ENCODE measurements around the gene SLC5A12.

The SLC5A12 gene

DNA sequence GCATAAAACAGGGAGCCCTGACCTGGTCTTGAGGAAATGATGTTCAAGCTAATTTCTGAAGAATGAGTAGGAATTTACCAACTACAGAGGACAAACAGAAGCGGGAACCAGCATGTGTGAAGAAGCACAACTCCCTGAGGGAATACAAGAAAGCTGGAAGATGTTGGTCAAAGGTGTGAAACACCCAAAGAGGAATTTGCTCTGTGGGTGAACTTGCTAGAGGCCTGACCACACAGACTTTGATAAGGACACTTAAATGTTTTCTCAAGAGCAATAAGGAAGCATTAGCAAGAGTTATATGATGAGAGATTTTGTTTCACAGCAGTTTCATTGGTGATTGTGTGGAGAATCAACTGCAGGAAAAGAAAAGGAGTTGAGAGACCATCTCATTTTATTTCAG lies 17.6 kb downstream of the SLC5A12 start:
- TF ChIP-seq, protein P1, sequence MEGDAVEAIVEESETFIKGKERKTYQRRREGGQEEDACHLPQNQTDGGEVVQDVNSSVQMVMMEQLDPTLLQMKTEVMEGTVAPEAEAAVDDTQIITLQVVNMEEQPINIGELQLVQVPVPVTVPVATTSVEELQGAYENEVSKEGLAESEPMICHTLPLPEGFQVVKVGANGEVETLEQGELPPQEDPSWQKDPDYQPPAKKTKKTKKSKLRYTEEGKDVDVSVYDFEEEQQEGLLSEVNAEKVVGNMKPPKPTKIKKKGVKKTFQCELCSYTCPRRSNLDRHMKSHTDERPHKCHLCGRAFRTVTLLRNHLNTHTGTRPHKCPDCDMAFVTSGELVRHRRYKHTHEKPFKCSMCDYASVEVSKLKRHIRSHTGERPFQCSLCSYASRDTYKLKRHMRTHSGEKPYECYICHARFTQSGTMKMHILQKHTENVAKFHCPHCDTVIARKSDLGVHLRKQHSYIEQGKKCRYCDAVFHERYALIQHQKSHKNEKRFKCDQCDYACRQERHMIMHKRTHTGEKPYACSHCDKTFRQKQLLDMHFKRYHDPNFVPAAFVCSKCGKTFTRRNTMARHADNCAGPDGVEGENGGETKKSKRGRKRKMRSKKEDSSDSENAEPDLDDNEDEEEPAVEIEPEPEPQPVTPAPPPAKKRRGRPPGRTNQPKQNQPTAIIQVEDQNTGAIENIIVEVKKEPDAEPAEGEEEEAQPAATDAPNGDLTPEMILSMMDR (IDR thresholded peaks at IDR 0.05), result no peak
- TF ChIP-seq ZFX (IDR thresholded peaks at IDR 0.05; ENCODE audit: borderline replicate concordance), result no peak

DNA sequence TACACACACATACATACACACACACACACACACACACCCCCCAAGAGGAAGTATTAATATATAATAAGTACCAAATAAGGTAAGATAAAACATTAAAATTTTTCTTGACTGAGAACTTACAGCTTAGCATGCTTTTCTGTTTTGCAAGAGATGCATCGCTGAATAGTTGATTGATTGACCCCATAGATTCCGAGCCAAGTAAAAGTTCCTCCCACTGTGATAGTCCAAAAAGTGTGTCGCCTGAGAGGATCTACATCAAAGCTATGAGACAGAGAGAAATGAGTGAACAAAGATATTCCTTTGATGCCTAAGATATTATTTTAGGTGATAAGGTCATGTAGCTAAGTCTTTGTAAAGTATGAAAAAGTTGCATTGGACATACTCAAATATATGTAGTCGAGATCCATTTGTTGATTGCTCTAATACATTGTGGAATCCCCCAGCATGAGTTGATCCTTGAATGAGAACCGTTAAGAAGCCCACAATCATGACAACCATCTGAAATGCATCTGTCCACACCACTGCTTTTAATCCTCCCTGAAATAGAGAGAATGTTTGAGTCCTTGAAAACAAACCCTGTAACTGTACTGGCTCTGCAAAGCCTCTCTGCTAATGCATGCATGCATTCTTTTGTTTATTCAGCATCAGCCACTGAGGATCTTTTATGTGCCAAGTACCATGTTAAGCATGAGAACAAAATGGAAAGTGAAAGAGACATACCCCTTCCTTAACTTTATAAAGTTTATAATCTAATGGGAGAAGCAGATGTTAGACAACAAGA lies 18.3 kb downstream of the SLC5A12 start:
- TF ChIP-seq ZFX (IDR thresholded peaks at IDR 0.05; ENCODE audit: borderline replicate concordance), result no peak
- TF ChIP-seq, protein P1 (IDR thresholded peaks at IDR 0.05), result no peak
- no peak overlapping the region for H3K27ac ChIP-seq

More for the DNA sequence above, 17.6 kb downstream of the SLC5A12 start:
- H3K27ac ChIP-seq, result no peak overlapping the region

DNA sequence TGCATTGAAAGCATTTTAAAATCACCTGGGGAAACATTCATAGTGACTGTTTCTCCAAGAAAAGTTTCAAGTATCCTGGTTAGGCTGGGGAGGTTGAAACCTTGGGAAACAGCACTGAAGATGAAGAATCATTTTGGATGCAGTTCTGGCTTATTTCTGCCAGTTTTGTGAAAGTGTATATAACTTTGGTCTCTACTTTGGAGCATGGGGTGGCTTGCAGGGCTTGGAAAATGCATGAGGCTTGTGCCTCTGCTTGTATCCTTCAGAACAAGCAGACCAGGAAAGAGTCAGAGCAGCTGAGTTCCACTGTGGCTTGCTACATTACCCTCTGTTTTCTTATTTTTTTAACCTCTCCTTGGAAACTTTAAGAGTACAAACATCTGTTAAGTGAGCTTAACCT lies 19.5 kb downstream of the SLC5A12 start:
- no peak overlapping the region for H3K27ac ChIP-seq
- TF ChIP-seq, protein P1 (IDR thresholded peaks at IDR 0.05), result no peak
- no peak for TF ChIP-seq ZFX (IDR thresholded peaks at IDR 0.05; ENCODE audit: borderline replicate concordance)

DNA sequence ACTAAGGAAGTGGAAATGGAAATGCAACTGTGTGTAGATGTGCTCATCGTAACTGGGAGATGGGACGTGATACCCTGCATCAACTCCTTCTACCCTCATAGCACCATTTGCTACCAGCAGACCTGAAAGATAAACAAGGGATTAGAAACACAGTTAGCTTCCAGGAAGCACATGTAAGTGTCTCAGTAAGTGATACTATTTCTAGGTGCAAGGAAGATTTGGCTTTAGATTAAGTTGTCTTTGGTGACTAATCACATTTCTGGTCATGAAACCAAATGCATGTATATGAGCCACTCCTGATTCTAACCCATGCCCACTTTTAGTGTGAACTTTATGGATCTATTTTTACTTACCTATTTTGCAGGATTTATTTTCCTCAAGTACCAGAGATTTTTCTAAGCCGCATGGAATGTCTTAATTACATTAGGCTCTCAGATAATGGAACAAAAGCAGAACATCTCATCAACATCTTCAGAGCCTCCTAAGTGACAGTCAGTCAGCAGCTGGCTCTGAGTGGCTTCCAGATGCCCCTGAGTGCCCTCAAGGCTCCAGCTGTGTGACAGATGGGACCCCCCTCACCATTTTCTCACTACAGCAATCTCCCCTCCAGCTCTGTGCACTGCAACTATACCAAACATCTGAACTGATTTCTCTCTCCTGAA lies 21.2 kb downstream of the SLC5A12 start:
- TF ChIP-seq ZFX (IDR thresholded peaks at IDR 0.05; ENCODE audit: borderline replicate concordance), result no peak
- TF ChIP-seq, protein P1 (IDR thresholded peaks at IDR 0.05), result no peak
- no peak overlapping the region for H3K27ac ChIP-seq

DNA sequence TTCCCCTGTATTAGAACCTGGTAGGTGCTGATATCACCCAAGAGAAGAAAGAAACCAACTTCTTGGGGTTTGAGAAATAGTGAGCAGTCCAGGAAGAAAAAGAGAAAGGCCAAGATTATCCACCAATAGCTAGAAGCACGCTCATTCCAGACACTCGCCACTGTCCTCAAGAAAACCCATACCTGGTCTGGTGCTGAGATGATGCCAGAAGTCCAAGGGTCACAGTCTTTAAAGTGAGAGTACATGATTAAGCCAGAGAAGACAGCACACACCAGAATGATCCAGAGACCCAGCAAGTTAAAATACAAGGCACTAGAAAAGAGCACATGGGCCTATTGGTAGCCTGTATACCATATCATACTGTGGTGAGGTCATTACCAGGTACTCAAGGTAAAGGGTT lies 23.6 kb downstream of the SLC5A12 start:
- no peak overlapping the region for H3K27ac ChIP-seq
- TF ChIP-seq, protein P1 (IDR thresholded peaks at IDR 0.05), result no peak
- no peak for TF ChIP-seq ZFX (IDR thresholded peaks at IDR 0.05; ENCODE audit: borderline replicate concordance)

DNA sequence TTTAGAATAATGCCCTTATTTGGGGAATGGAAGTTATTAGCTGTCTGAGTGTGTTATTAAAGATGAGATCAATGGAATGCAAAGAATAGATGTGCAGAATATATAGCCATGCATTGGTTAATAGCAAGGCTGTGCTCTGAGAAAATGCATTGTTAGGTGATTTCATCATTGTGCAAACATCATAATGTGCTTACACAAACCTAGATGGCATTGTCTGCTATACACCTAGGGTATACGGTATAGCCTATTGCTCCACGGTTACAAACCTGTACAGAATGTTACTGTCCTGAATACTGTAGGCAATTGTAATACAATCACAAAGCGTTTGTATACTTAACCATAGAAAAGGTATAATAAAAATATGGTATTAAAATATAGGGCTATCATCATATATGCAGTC lies 25.5 kb downstream of the SLC5A12 start:
- TF ChIP-seq, protein P1 (IDR thresholded peaks at IDR 0.05), result no peak
- no peak for TF ChIP-seq ZFX (IDR thresholded peaks at IDR 0.05; ENCODE audit: borderline replicate concordance)
- no peak overlapping the region for H3K27ac ChIP-seq

DNA sequence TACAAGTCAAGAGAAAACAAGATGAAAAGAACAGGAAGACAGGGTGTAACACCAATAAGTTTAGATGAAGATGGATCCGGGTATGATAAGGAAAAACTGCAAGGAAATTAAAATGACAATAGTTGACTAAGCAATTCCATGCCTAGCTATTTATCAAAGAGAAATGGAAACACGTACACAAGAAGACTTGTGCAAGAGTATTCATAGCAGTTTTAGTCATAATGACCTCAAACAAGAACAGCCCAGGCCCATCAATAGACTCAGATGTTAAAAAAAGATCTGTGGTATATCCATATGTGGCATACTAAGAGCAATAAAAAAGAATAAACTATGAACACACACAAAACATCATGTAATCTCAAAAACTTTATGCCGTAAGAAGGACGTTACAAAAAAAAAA lies 33.2 kb downstream of the SLC5A12 start:
- TF ChIP-seq, protein P1 (IDR thresholded peaks at IDR 0.05), result no peak
- TF ChIP-seq ZFX (IDR thresholded peaks at IDR 0.05; ENCODE audit: borderline replicate concordance), result no peak
- no peak overlapping the region for H3K27ac ChIP-seq

Measured in 22Rv1 (cell line).